H1 (cell line): ENCODE results near the gene ILF3. TPM values are rescaled to one million over a fixed set of nuclear protein-coding genes. Genes with fewer than 3 reads are reported as not detected.

Experiments
- CTCF ChIA-PET: fragments of 300-600 bp; sonication (Branson Sonifier 250); formaldehyde crosslinking; loops from one replicate; lab custom pipeline; 2021; ENCODE audit not compliant: partially characterized antibody; lab: Charles Lee
- POLR2A ChIA-PET: fragments of 300-600 bp; sonication (Branson Sonifier 250); formaldehyde crosslinking; loops from one replicate; lab custom pipeline; 2021; ENCODE audit warnings: inconsistent platforms; ENCODE audit not compliant: partially characterized antibody; lab: Charles Lee
- DNase-seq, 2 experiments: peaks; one replicate each; pipeline versions ENCODE4 v3.0.0 to v3.0.0-alpha.2; 2010 to 2022; ENCODE audit warnings: low spot score in 2 of 2, low read depth in 1 of 2, mixed read lengths in 1 of 2
- FAIRE-seq: peaks from 2 replicates; lab custom pipeline; 2011; peaks lifted over from hg19 to GRCh38; lab: Jason Lieb, UNC
- H2AFZ ChIP-seq: 2 replicates; pipeline ENCODE4 v1.8.1; 2012; ENCODE audit warnings: low read length, inconsistent platforms
- H2AK5ac ChIP-seq: 2 replicates; pipeline ENCODE4 v1.6.1; 2013; ENCODE audit warnings: low read depth, low read length
- H2BK120ac ChIP-seq: replicated peaks from 2 replicates; pipeline ENCODE3; 2013; ENCODE audit warnings: low read depth, low read length, inconsistent platforms
- H2BK12ac ChIP-seq: 2 replicates; pipeline ENCODE4 v1.6.1; 2013; ENCODE audit warnings: low read depth, low read length
- H2BK15ac ChIP-seq: 2 replicates; pipeline ENCODE4 v1.6.1; 2013; ENCODE audit warnings: low read length
- H2BK20ac ChIP-seq: 2 replicates; pipeline ENCODE4 v1.6.1; 2013; ENCODE audit warnings: low read length
- H2BK5ac ChIP-seq: 2 replicates; pipeline ENCODE4 v1.6.1; 2013; ENCODE audit warnings: low read depth, low read length
- H3K14ac ChIP-seq: 2 replicates; pipeline ENCODE4 v1.6.1; 2013; ENCODE audit warnings: inconsistent platforms; ENCODE audit not compliant: insufficient read length
- H3K18ac ChIP-seq: 2 replicates; pipeline ENCODE4 v1.6.1; 2013; ENCODE audit warnings: low read length; ENCODE audit errors: extremely low read depth
- H3K23ac ChIP-seq: 2 replicates; pipeline ENCODE4 v1.6.1; 2013; ENCODE audit warnings: inconsistent platforms; ENCODE audit not compliant: insufficient read length
- H3K23me2 ChIP-seq: 2 replicates; pipeline ENCODE4 v1.6.1; 2013; ENCODE audit warnings: low read depth, low read length
- H3K27ac ChIP-seq: 2 replicates; pipeline ENCODE4 v1.6.1; 2011; ENCODE audit warnings: low read depth, low read length, inconsistent platforms
- H3K27me3 ChIP-seq, 4 experiments: replicated peaks in 1 of 4; 1 replicate in 1 of 4; 2 replicates in 3 of 4; pipeline versions ENCODE4 v1.6.1 to v1.8.1; 2011 to 2013; ENCODE audit warnings: low read length in 3 of 4, mild to moderate bottlenecking in 3 of 4, inconsistent platforms in 2 of 4, mixed read lengths in 2 of 4, moderate library complexity in 1 of 4; ENCODE audit not compliant: control insufficient read depth in 3 of 4, insufficient read depth in 3 of 4; ENCODE audit errors: extremely low read depth in 1 of 4
- H3K36me3 ChIP-seq, 4 experiments: 2 replicates each; pipeline versions ENCODE4 v1.6.1 to v1.8.1; 2011 to 2013; ENCODE audit warnings: mild to moderate bottlenecking in 4 of 4, low read length in 3 of 4, moderate library complexity in 2 of 4, control low read depth in 1 of 4, inconsistent platforms in 1 of 4; ENCODE audit not compliant: insufficient read depth in 4 of 4, control insufficient read depth in 2 of 4
- H3K4ac ChIP-seq: replicated peaks from 2 replicates; pipeline ENCODE3; 2013; ENCODE audit warnings: low read length, low read depth, mixed read lengths, inconsistent platforms; ENCODE audit not compliant: insufficient read length
- H3K4me1 ChIP-seq, 4 experiments: replicated peaks in 1 of 4; 1 replicate in 1 of 4; 2 replicates in 3 of 4; pipeline versions ENCODE4 v1.6.1 to v1.8.1; 2011 to 2013; ENCODE audit warnings: low read length in 3 of 4, inconsistent platforms in 2 of 4, mixed read lengths in 1 of 4; ENCODE audit not compliant: insufficient read depth in 4 of 4, control insufficient read depth in 3 of 4
- H3K4me2 ChIP-seq, 2 experiments: 2 replicates each; pipeline versions ENCODE4 v1.6.1 to v1.8.1; 2011 to 2013; ENCODE audit warnings: low read depth in 2 of 2, low read length in 2 of 2, control low read depth in 1 of 2, inconsistent platforms in 1 of 2, mild to moderate bottlenecking in 1 of 2; ENCODE audit not compliant: insufficient read depth in 1 of 2
- H3K4me3 ChIP-seq, 4 experiments: fragments of 200-600, 300-600 bp in 1 of 4; sonication (generic), shearing (Covaris generic), sonication (Bioruptor Twin) in 1 of 4; 2 replicates each; pipeline versions ENCODE4 v1.5.1 to v1.8.1; 2011 to 2016; ENCODE audit warnings: low read length in 4 of 4, low read depth in 3 of 4, control low read depth in 2 of 4, inconsistent platforms in 2 of 4, mild to moderate bottlenecking in 2 of 4, mixed read lengths in 1 of 4, moderate library complexity in 1 of 4; ENCODE audit not compliant: insufficient read depth in 2 of 4; ENCODE audit errors: extremely low read depth in 1 of 4
- H3K56ac ChIP-seq: replicated peaks from 2 replicates; pipeline ENCODE3; 2013; ENCODE audit warnings: low read depth, mild to moderate bottlenecking, mixed read lengths, low read length, inconsistent platforms; ENCODE audit not compliant: insufficient read length
- H3K79me1 ChIP-seq: 2 replicates; pipeline ENCODE4 v1.6.1; 2013; ENCODE audit warnings: low read depth, low read length, control low read depth
- H3K79me2 ChIP-seq, 2 experiments: 2 replicates each; pipeline versions ENCODE4 v1.6.1 to v1.8.1; 2012 to 2013; ENCODE audit warnings: low read length in 2 of 2, mild to moderate bottlenecking in 2 of 2, inconsistent platforms in 1 of 2; ENCODE audit not compliant: insufficient read depth in 2 of 2, control insufficient read depth in 1 of 2
- H3K9ac ChIP-seq, 4 experiments: replicated peaks in 1 of 4; 1 replicate in 1 of 4; 2 replicates in 3 of 4; pipeline versions ENCODE4 v1.6.1 to v1.8.1; 2011 to 2013; ENCODE audit warnings: low read depth in 3 of 4, low read length in 3 of 4, control low read depth in 2 of 4, mild to moderate bottlenecking in 2 of 4, moderate library complexity in 2 of 4, inconsistent platforms in 1 of 4; ENCODE audit errors: extremely low read depth in 1 of 4
- H3K9me3 ChIP-seq, 2 experiments: 2 replicates each; pipeline versions ENCODE4 v1.6.1 to v1.8.1; 2012 to 2013; ENCODE audit warnings: mild to moderate bottlenecking in 2 of 2, moderate library complexity in 2 of 2, control low read depth in 1 of 2, inconsistent platforms in 1 of 2, low read depth in 1 of 2, low read length in 1 of 2, mixed read lengths in 1 of 2; ENCODE audit not compliant: insufficient read depth in 2 of 2
- H4K20me1 ChIP-seq, 2 experiments: replicated peaks in 1 of 2; 2 replicates each; pipeline versions ENCODE3 to v1.8.1; 2011 to 2013; ENCODE audit warnings: inconsistent platforms in 2 of 2, low read length in 2 of 2, mild to moderate bottlenecking in 1 of 2; ENCODE audit not compliant: insufficient read depth in 2 of 2, control insufficient read depth in 1 of 2
- H4K5ac ChIP-seq: 2 replicates; pipeline ENCODE4 v1.6.1; 2013; ENCODE audit warnings: low read length, low read depth, mixed read lengths, inconsistent platforms; ENCODE audit not compliant: insufficient read length
- H4K8ac ChIP-seq: 2 replicates; pipeline ENCODE4 v1.8.0; 2013; ENCODE audit warnings: mild to moderate bottlenecking, moderate library complexity, low read length, inconsistent platforms; ENCODE audit not compliant: insufficient read depth; ENCODE audit errors: extremely low read depth
- H4K91ac ChIP-seq: replicated peaks from 2 replicates; pipeline ENCODE3; 2013; ENCODE audit warnings: low read length, mixed read lengths, inconsistent platforms; ENCODE audit not compliant: insufficient read length
- BRCA1 ChIP-seq: IDR thresholded peaks from 2 replicates; pipeline ENCODE4 v1.6.1; 2012; ENCODE audit warnings: low read depth, low read length, improper control_type of control experiment
- CREB1 ChIP-seq: IDR thresholded peaks from 2 replicates; pipeline ENCODE4 v1.6.1; 2012; ENCODE audit warnings: inconsistent platforms
- HDAC2 ChIP-seq, 2 experiments: fragments of 300-600 bp in 1 of 2; sonication (generic) in 1 of 2; IDR thresholded peaks; 2 replicates each; pipeline ENCODE4 v1.6.1; 2011 to 2012; ENCODE audit warnings: low read depth in 2 of 2, low read length in 2 of 2, mild to moderate bottlenecking in 2 of 2, moderate library complexity in 2 of 2, borderline replicate concordance in 1 of 2, inconsistent platforms in 1 of 2
- JUN ChIP-seq: IDR thresholded peaks from 2 replicates; pipeline ENCODE4 v1.6.1; 2011; ENCODE audit warnings: low read depth, mild to moderate bottlenecking, improper control_type of control experiment, low read length
- NANOG ChIP-seq: IDR thresholded peaks from 2 replicates; pipeline ENCODE4 v1.6.1; 2011; ENCODE audit warnings: low read length, low read depth, mild to moderate bottlenecking, inconsistent platforms; ENCODE audit not compliant: insufficient read depth, poor library complexity, severe bottlenecking
- TCF12 ChIP-seq: IDR thresholded peaks from 2 replicates; pipeline ENCODE4 v1.6.1; 2011; ENCODE audit warnings: low read depth, mild to moderate bottlenecking, low read length
- ZNF274 ChIP-seq: IDR thresholded peaks from 2 replicates; pipeline ENCODE4 v1.7.0; 2012; ENCODE audit warnings: low read length, borderline replicate concordance; ENCODE audit errors: extremely low read depth
- WGBS, 2 experiments: shearing (Covaris generic) in 1 of 2; methylation state at CpG; one replicate each; pipeline versions ENCODE4 v1.1.6 to v1.1.7; 2013 to 2015; ENCODE audit warnings: low lambda C conversion rate in 2 of 2, mixed read lengths in 2 of 2, inconsistent platforms in 1 of 2, low coverage in 1 of 2, missing lambda C conversion rate in 1 of 2; ENCODE audit not compliant: insufficient replicate concordance in 2 of 2, insufficient coverage in 1 of 2, insufficient read length in 1 of 2; ENCODE audit errors: extremely low coverage in 1 of 2, missing lambda C conversion rate in 1 of 2; 5-methylcytosine and 5-hydroxymethylcytosine counted together
- polyA plus RNA-seq, 7 experiments: library from polyadenylated mRNA; depleted of rRNA in 3 of 7; stranded (reverse) in 5 of 7; unstranded in 2 of 7; fragments of >200 nt in 5 of 7; fragments of 200-250 nt in 2 of 7; gene quantifications; 1 replicate in 5 of 7; 2 replicates in 1 of 7; 4 replicates in 1 of 7; pipeline versions ENCODE4 v1.2.1 to v1.2.3, GENCODE V29; 2011 to 2013; ENCODE audit warnings: missing spikeins in 2 of 7, mixed read lengths in 2 of 7
- total RNA-seq: library from RNA; stranded (reverse); fragmentation: NEBNext Ultra II Directional; extraction: Animal tissue kit (Norgen Biotek cat#: 25700); gene quantifications from 2 replicates; pipeline ENCODE4 v1.2.1, GENCODE V29; 2021

Gene ILF3
- total and polyA plus RNA-seq, 2 of the 8 experiments (the other 6 are each of a cell fraction or from before 2014, with no cell fraction given) = 291 to 695 TPM

GRCh38 chr19:10634430-10634829 is 19.7 kb upstream of the ILF3 start:
- Histone ChIP-seq H3K4me2 (no peak overlapping the region), H2AFZ (no peak overlapping the region), H3K79me2 (no peaks in the 10 kb centered on the region), H4K8ac (no peak overlapping the region), H3K27ac (no peak overlapping the region), H3K9ac (no peak overlapping the region), H3K36me3 (peaks cover 37 to 83% (median 54%) of the 10 kb centered on the region in 4 experiments), H2AK5ac (no peak overlapping the region), H4K5ac (no peak overlapping the region), H3K27me3 (no peaks in the 10 kb centered on the region), H3K18ac (no peak overlapping the region), H2BK20ac (no peak overlapping the region), H3K14ac (no peak overlapping the region), H2BK15ac (no peak overlapping the region), H3K79me1 (no peaks in the 10 kb centered on the region; the same call in 1 of the 2 replicates), H3K4me3 (no peak overlapping the region), H3K4ac (no peak overlapping the region), H4K20me1 (peaks cover 0 to 3% of the 10 kb centered on the region in 2 experiments), H4K91ac (no peak overlapping the region), H3K9me3 (no peaks in the 10 kb centered on the region), H2BK5ac (no peak overlapping the region), H3K23ac (no peak overlapping the region), H3K23me2 (no peaks in the 10 kb centered on the region), H2BK12ac (no peak overlapping the region), H3K4me1 (no peaks in the 10 kb centered on the region; a peak in 1 of 7 replicates), H3K56ac (no peak overlapping the region), H2BK120ac (no peak overlapping the region)
- ChIA-PET POLR2A (interaction anchor here (0.9 to 2.4 kb wide), 8 partner anchors 8 to 67 kb away, joined by 3 to 14 read pairs (median 6); partner anchors contain the start of genes QTRT1 and SLC44A2), CTCF (interaction anchor here (0.6 to 4.3 kb wide), 11 partner anchors 10 to 147 kb away, joined by 3 to 36 read pairs (median 4); no protein-coding TSS in a partner anchor)
- no peak for TF ChIP-seq TCF12
- TF ChIP-seq CREB1 = no peak
- TF ChIP-seq NANOG = no peak
- no peak for TF ChIP-seq ZNF274
- TF ChIP-seq JUN = no peak
- TF ChIP-seq BRCA1 = no peak
- no peak for TF ChIP-seq HDAC2 (IDR thresholded peaks at IDR 0.05; ENCODE audit: borderline replicate concordance in 1 of 2, low read depth in 2 of 2, low read length in 2 of 2)
- 98% methylated on average over 6 of the region's 7 CpGs; no CpG with 5 or more reads in 1 of the 2 experiments for WGBS, 2 experiments
- no peak for FAIRE-seq
- no peak for DNase-seq
